GM12878 (cell line): Measurements from ENCODE around the gene TTC4. TPM values are rescaled to one million over a fixed set of nuclear protein-coding genes. Genes with fewer than 3 reads are reported as not detected.

Source experiments
- ATAC-seq: fragments of 200-7000 bp; cut with Tn5 transposase; 3 replicates; pipeline ENCODE4 v1.9.1; 2020; ENCODE audit warnings: mild to moderate bottlenecking, moderate library complexity
- BruUV-seq: library from RNA; stranded (reverse); fragments of 400-500 nt; replicated peaks from 2 replicates; lab custom pipeline; 2021; lab: Mats Ljungman, UMichigan
- CTCF ChIA-PET: fragments of 300-600 bp; sonication (Branson Sonifier 250); formaldehyde crosslinking; extraction: SDS; loops from one replicate; lab custom pipeline; 2021; ENCODE audit warnings: inconsistent platforms; lab: Yijun Ruan, JAX
- POLR2A ChIA-PET: fragments of 350-600 bp; formaldehyde crosslinking; extraction: SDS; loops from one replicate; lab custom pipeline; 2021; ENCODE audit warnings: inconsistent platforms; lab: Charles Lee
- RAD21 ChIA-PET: fragments of 300-600 bp; sonication (Branson Sonifier 250); formaldehyde crosslinking; loops from one replicate; lab custom pipeline; 2023; ENCODE audit warnings: antibody characterized with exemption; ENCODE audit not compliant: unreplicated experiment; lab: Charles Lee
- SMC1A ChIA-PET: fragments of 300-600 bp; sonication (Branson Sonifier 250); formaldehyde crosslinking; loops from one replicate; lab custom pipeline; 2023; ENCODE audit not compliant: unreplicated experiment, uncharacterized antibody; lab: Charles Lee
- DNase-seq: peaks from one replicate; pipeline ENCODE4 v3.0.0-alpha.2; 2011; ENCODE audit warnings: low read depth, low spot score
- FAIRE-seq: peaks from 3 replicates; lab custom pipeline; 2011; peaks lifted over from hg19 to GRCh38; lab: Jason Lieb, UNC
- H2AFZ ChIP-seq: 2 replicates; pipeline ENCODE4 v1.6.0; 2011; ENCODE audit warnings: low read depth, low read length, control low read depth; ENCODE audit not compliant: control insufficient read depth
- H3K27ac ChIP-seq: 2 replicates; pipeline ENCODE4 v1.5.1; 2011; ENCODE audit warnings: control low read depth; ENCODE audit not compliant: control insufficient read depth, insufficient read depth
- H3K27me3 ChIP-seq, 2 experiments: replicated peaks in 1 of 2; 2 replicates each; pipeline versions ENCODE4 v1.6.0 to v1.6.1; 2011; ENCODE audit warnings: low read length in 1 of 2; ENCODE audit not compliant: control insufficient read depth in 2 of 2, insufficient read depth in 2 of 2
- H3K36me3 ChIP-seq, 2 experiments: 2 replicates each; pipeline ENCODE4 v1.5.1; 2011; ENCODE audit warnings: low read length in 1 of 2; ENCODE audit not compliant: control insufficient read depth in 2 of 2, insufficient read depth in 2 of 2
- H3K4me1 ChIP-seq: 2 replicates; pipeline ENCODE4 v1.6.1; 2011; ENCODE audit warnings: mild to moderate bottlenecking, low read length, moderate library complexity, mixed read lengths; ENCODE audit not compliant: control insufficient read depth, insufficient read depth
- H3K4me2 ChIP-seq: 2 replicates; pipeline ENCODE4 v1.6.0; 2011; ENCODE audit warnings: control low read depth; ENCODE audit not compliant: control insufficient read depth, insufficient read depth
- H3K4me3 ChIP-seq: fragments of 200-600 bp; sonication (generic); 2 replicates; pipeline ENCODE4 v1.5.1; 2016
- H3K79me2 ChIP-seq: 2 replicates; pipeline ENCODE4 v1.6.0; 2011; ENCODE audit warnings: low read length; ENCODE audit not compliant: control insufficient read depth, insufficient read depth
- H3K9ac ChIP-seq: 2 replicates; pipeline ENCODE4 v1.8.0; 2011; ENCODE audit warnings: low read length, control low read depth, mixed read lengths; ENCODE audit not compliant: control insufficient read depth, insufficient read depth
- H3K9me3 ChIP-seq: replicated peaks from 3 replicates; pipeline ENCODE4 v1.5.1; 2011; ENCODE audit warnings: mild to moderate bottlenecking, low read length; ENCODE audit not compliant: control insufficient read depth, insufficient read depth
- H4K20me1 ChIP-seq: 2 replicates; pipeline ENCODE4 v1.6.0; 2011; ENCODE audit not compliant: control insufficient read depth, insufficient read depth
- BACH1 ChIP-seq: fragments of 450-650 bp; IDR thresholded peaks from 2 replicates; pipeline ENCODE4 v1.6.1; 2017; ENCODE audit warnings: mild to moderate bottlenecking, borderline replicate concordance
- BMI1 ChIP-seq: fragments of 450-650 bp; IDR thresholded peaks from 2 replicates; pipeline ENCODE4 v1.6.1; 2016; ENCODE audit warnings: mild to moderate bottlenecking, moderate library complexity, borderline replicate concordance
- CBFB ChIP-seq: IDR thresholded peaks from 2 replicates; pipeline ENCODE4 v1.6.1; 2016; ENCODE audit warnings: antibody characterized with exemption, low read depth
- CEBPB ChIP-seq, 2 experiments: fragments of 150-350 bp in 1 of 2; IDR thresholded peaks; 2 replicates each; pipeline ENCODE4 v1.6.1; 2012 to 2014; ENCODE audit warnings: low read depth in 2 of 2, low read length in 2 of 2, borderline replicate concordance in 1 of 2, inconsistent platforms in 1 of 2
- DPF2 ChIP-seq: fragments of 450-650 bp; IDR thresholded peaks from 2 replicates; pipeline ENCODE4 v1.6.1; 2017; ENCODE audit warnings: mild to moderate bottlenecking
- KAT2A ChIP-seq: conservative IDR thresholded peaks from 2 replicates; pipeline ENCODE4 v1.6.1; 2011; ENCODE audit warnings: low read depth, low read length; ENCODE audit not compliant: control insufficient read depth
- MEF2A ChIP-seq: IDR thresholded peaks from 2 replicates; pipeline ENCODE4 v1.6.1; 2011; ENCODE audit warnings: low read depth, mild to moderate bottlenecking, low read length, moderate library complexity; ENCODE audit not compliant: insufficient read depth
- MXI1 ChIP-seq: fragments of 150-350 bp; IDR thresholded peaks from 2 replicates; pipeline ENCODE4 v1.6.1; 2011; ENCODE audit warnings: low read depth, mild to moderate bottlenecking, inconsistent platforms, low read length, improper control_type of control experiment
- NR2F1 ChIP-seq: fragments of 450-650 bp; conservative IDR thresholded peaks from 2 replicates; pipeline ENCODE4 v1.6.1; 2017; ENCODE audit warnings: mild to moderate bottlenecking
- PAX5 ChIP-seq: IDR thresholded peaks from 2 replicates; pipeline ENCODE4 v1.6.1; 2011; ENCODE audit warnings: low read depth, low read length, borderline replicate concordance
- PAX8 ChIP-seq: fragments of 450-650 bp; IDR thresholded peaks from 2 replicates; pipeline ENCODE4 v1.6.1; 2017; ENCODE audit warnings: mild to moderate bottlenecking, moderate library complexity
- POU2F2 ChIP-seq: IDR thresholded peaks from 3 replicates; pipeline ENCODE4 v1.6.1; 2011; ENCODE audit warnings: low read depth, mild to moderate bottlenecking, low read length, borderline replicate concordance
- RELA ChIP-seq: fragments of 450-650 bp; IDR thresholded peaks from 2 replicates; pipeline ENCODE4 v1.8.0; 2014; ENCODE audit warnings: borderline replicate concordance; ENCODE audit not compliant: partially characterized antibody
- SMARCA5 ChIP-seq: fragments of 450-650 bp; IDR thresholded peaks from 2 replicates; pipeline ENCODE4 v1.6.1; 2017; ENCODE audit warnings: mild to moderate bottlenecking
- SMC3 ChIP-seq: IDR thresholded peaks from 2 replicates; pipeline ENCODE4 v1.6.1; 2011; ENCODE audit warnings: low read length, improper control_type of control experiment, borderline replicate concordance
- SREBF1 ChIP-seq: IDR thresholded peaks from 2 replicates; pipeline ENCODE4 v1.6.1; 2012; ENCODE audit warnings: mild to moderate bottlenecking, low read length
- ZNF217 ChIP-seq: fragments of 450-650 bp; IDR thresholded peaks from 2 replicates; pipeline ENCODE4 v1.6.1; 2017; ENCODE audit warnings: antibody characterized with exemption, mild to moderate bottlenecking
- ZZZ3 ChIP-seq: IDR thresholded peaks from 2 replicates; pipeline ENCODE4 v1.6.1; 2011; ENCODE audit warnings: low read depth; ENCODE audit not compliant: control insufficient read depth, insufficient read length
- WGBS: methylation state at CpG from one replicate; pipeline ENCODE4 v1.1.6; 2016; ENCODE audit warnings: low lambda C conversion rate; ENCODE audit not compliant: insufficient replicate concordance, insufficient coverage; ENCODE audit errors: missing lambda C conversion rate; 5-methylcytosine and 5-hydroxymethylcytosine counted together
- in situ Hi-C: fragments of 300-500 bp; cut with MboI; formaldehyde crosslinking; loops from 9 replicates; pipeline ENCODE4 v1.14.3; 2018; ENCODE audit warnings: mixed read lengths
- intact Hi-C: fragments of 100-400 bp; cut with micrococcal nuclease; formaldehyde crosslinking; loops from one replicate; pipeline ENCODE4 v1.14.2; 2022; ENCODE audit not compliant: unreplicated experiment
- polyA plus RNA-seq, 11 experiments: library from polyadenylated mRNA; depleted of rRNA in 4 of 11; unstranded in 6 of 11; stranded (reverse) in 5 of 11; fragments of >200 nt; fragmentation: Nextera tagmentation in 4 of 11; fragmentation: Illumina TruSeq in 1 of 11; extraction: Ambion mirVana in 4 of 11; extraction: Trizol in 1 of 11; gene quantifications; 1 replicate in 1 of 11; 2 replicates in 10 of 11; pipeline versions ENCODE4 v1.2.1 to v1.2.3, GENCODE V29; 2011 to 2016; ENCODE audit warnings: inconsistent platforms in 2 of 11, missing spikeins in 2 of 11, low read depth in 1 of 11
- total RNA-seq, 4 experiments: library from RNA; depleted of rRNA in 3 of 4; stranded (reverse); fragments of >200 nt in 3 of 4; fragmentation: Illumina TruSeq in 1 of 4; extraction: Trizol in 1 of 4; gene quantifications; 2 replicates each; pipeline versions ENCODE4 v1.2.1 to v1.2.3, GENCODE V29; 2013 to 2021
- TF ChIP-seq, protein P1 (sequence below): IDR thresholded peaks from 2 replicates; pipeline ENCODE4 v1.6.1; 2012; ENCODE audit warnings: low read length, inconsistent platforms

The TTC4 gene
- total and polyA plus RNA-seq, 10 of the 15 experiments (the other 5 are each of a cell fraction or from before 2014, with no cell fraction given), result 23.4 to 50.5 (median 36.0) TPM

DNA sequence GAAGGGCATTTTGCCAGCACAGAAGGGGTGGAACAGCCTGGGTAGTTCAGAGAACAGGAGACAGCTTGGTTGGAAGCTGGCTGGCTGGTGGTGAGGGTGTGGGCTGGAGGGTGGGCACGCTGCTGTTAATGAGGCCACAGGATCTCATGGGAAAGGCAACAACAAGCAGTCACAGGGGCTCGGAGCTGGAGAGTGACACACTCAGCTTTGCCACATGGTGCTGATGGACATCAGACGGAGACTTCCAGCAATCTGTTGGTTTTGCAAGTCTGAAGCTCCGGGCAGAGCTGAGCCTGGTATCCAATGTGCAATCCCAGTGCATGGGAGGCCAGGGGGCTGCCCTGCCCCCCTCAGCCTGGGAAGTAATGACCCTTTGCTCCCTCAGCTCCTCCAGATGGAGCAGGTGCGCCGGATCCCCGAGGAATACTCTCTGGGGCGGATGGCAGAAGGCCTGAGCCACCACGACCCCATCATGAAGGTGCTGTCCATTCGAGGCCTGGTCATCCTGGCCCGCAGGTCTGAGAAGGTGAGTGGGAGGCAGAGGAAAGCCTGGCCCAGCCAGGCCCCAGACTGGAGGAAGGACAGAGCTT lies 15.6 kb upstream of the TTC4 start:
- no peak for DNase-seq
- no peaks in the 10 kb centered on the region for H3K4me1 ChIP-seq
- H3K4me3 ChIP-seq, result no peak overlapping the region
- in situ Hi-C loops, result no loop called here
- TF ChIP-seq RELA (no peak), BACH1 (no peak), PAX8 (no peak)
- no peak for ATAC-seq
- H3K9me3 ChIP-seq, result no peaks in the 10 kb centered on the region
- no peak overlapping the region for H2AFZ ChIP-seq
- H3K9ac ChIP-seq, result no peak overlapping the region
- BruUV-seq, result no TSS peak
- no peaks in the 10 kb centered on the region for H3K36me3 ChIP-seq
- no peaks in the 10 kb centered on the region for H3K79me2 ChIP-seq
- no peaks in the 10 kb centered on the region for H4K20me1 ChIP-seq
- intact Hi-C loops, result no loop called here
- ChIA-PET POLR2A (no interaction called here), CTCF (no interaction called here), SMC1A (interaction anchor here (0.6 kb wide), 1 partner anchor 117 kb away, joined by 3 read pairs; no protein-coding TSS in a partner anchor), RAD21 (no interaction called here)
- no peak overlapping the region for H3K27ac ChIP-seq
- H3K4me2 ChIP-seq, result no peak overlapping the region
- WGBS, result 19% methylated on average over 11 of the region's 11 CpGs
- FAIRE-seq, result no peak
- H3K27me3 ChIP-seq, result peaks cover 0 to 3% of the 10 kb centered on the region in 2 experiments; a peak in 3 of 4 replicates

DNA sequence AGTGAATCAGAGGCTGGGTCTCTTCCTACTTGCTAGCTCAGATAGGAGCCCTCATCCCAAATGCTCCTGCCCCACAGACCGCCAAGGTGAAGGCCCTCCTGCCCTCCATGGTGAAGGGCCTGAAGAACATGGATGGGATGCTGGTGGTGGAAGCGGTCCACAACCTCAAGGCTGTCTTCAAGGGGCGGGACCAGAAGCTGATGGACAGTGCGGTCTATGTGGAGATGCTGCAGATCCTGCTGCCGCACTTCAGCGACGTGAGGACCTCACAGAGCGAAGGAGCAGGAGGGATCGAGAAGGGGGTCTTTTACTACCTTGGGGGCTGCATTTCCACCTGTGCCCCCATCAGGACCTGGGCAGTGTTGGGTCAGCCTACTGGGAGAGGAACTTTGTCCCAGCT lies 14.6 kb upstream of the TTC4 start:
- DNase-seq, result no peak
- H2AFZ ChIP-seq, result no peak overlapping the region
- H4K20me1 ChIP-seq, result no peaks in the 10 kb centered on the region
- H3K27me3 ChIP-seq, result peaks cover 0 to 3% of the 10 kb centered on the region in 2 experiments; a peak in 3 of 4 replicates
- POLR2A ChIA-PET, result no interaction called here
- no peaks in the 10 kb centered on the region for H3K4me1 ChIP-seq
- no peak for ATAC-seq
- FAIRE-seq, result no peak
- no peaks in the 10 kb centered on the region for H3K36me3 ChIP-seq
- H3K4me2 ChIP-seq, result no peak overlapping the region
- no peak overlapping the region for H3K27ac ChIP-seq
- in situ Hi-C loops (no loop called here), intact Hi-C loops (no loop called here)
- H3K79me2 ChIP-seq, result no peaks in the 10 kb centered on the region
- BruUV-seq, result no TSS peak
- RAD21 ChIA-PET, result no interaction called here
- no peak overlapping the region for H3K4me3 ChIP-seq
- CTCF ChIA-PET, result interaction anchor here (1.1 kb wide), 1 partner anchor 100 kb away, joined by 4 read pairs; the partner anchor contains the start of gene TTC22
- no peaks in the 10 kb centered on the region for H3K9me3 ChIP-seq
- no peak overlapping the region for H3K9ac ChIP-seq
- 46% methylated on average over 9 of the region's 9 CpGs for WGBS
- SMC1A ChIA-PET, result no interaction called here
- TF ChIP-seq POU2F2, result no peak
- no peak for TF ChIP-seq SMARCA5
- TF ChIP-seq DPF2, result no peak
- no peak for TF ChIP-seq PAX8
- TF ChIP-seq ZZZ3, result no peak
- no peak for TF ChIP-seq MEF2A
- TF ChIP-seq NR2F1, result no peak
- no peak for TF ChIP-seq KAT2A
- TF ChIP-seq CBFB, result no peak
- no peak for TF ChIP-seq PAX5
- no peak for TF ChIP-seq SREBF1
- TF ChIP-seq, protein P1, sequence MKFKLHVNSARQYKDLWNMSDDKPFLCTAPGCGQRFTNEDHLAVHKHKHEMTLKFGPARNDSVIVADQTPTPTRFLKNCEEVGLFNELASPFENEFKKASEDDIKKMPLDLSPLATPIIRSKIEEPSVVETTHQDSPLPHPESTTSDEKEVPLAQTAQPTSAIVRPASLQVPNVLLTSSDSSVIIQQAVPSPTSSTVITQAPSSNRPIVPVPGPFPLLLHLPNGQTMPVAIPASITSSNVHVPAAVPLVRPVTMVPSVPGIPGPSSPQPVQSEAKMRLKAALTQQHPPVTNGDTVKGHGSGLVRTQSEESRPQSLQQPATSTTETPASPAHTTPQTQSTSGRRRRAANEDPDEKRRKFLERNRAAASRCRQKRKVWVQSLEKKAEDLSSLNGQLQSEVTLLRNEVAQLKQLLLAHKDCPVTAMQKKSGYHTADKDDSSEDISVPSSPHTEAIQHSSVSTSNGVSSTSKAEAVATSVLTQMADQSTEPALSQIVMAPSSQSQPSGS, result no peak
- no peak for TF ChIP-seq BMI1
- no peak for TF ChIP-seq ZNF217
- no peak for TF ChIP-seq SMC3
- TF ChIP-seq CEBPB (IDR thresholded peaks at IDR 0.05; ENCODE audit: borderline replicate concordance in 1 of 2, low read depth in 2 of 2, low read length in 2 of 2), result no peak
- no peak for TF ChIP-seq MXI1
